DOHH2 (cell line): ENCODE measurements around the gene RXRA.

Experiments
- CTCF ChIP-seq: fragments of 200-600 bp; sonication (generic); IDR thresholded peaks from one replicate; pipeline ENCODE4 v1.5.1; 2014; ENCODE audit warnings: antibody characterized with exemption, mild to moderate bottlenecking, low read depth, low read length; ENCODE audit not compliant: poor library complexity, severe bottlenecking
- EZH2phosphoT487 ChIP-seq: fragments of 200-600 bp; sonication (generic); IDR thresholded peaks from 2 replicates; pipeline ENCODE4 v1.6.1; 2017; ENCODE audit warnings: borderline replicate concordance, mild to moderate bottlenecking, antibody characterized with exemption, low read length, moderate library complexity, mixed read lengths

GRCh38 chr9:134435550-134436378 is 109.5 kb downstream of the RXRA start:
- no peak for TF ChIP-seq CTCF
- no peak for TF ChIP-seq EZH2phosphoT487
